H1 (cell line): ENCODE results near the gene SCAPER. TPM values are rescaled to one million over a fixed set of nuclear protein-coding genes. Genes with fewer than 3 reads are reported as not detected.

Experiments used
- CTCF ChIA-PET: fragments of 300-600 bp; sonication (Branson Sonifier 250); formaldehyde crosslinking; loops from one replicate; lab custom pipeline; 2021; ENCODE audit not compliant: partially characterized antibody; lab: Charles Lee
- POLR2A ChIA-PET: fragments of 300-600 bp; sonication (Branson Sonifier 250); formaldehyde crosslinking; loops from one replicate; lab custom pipeline; 2021; ENCODE audit warnings: inconsistent platforms; ENCODE audit not compliant: partially characterized antibody; lab: Charles Lee
- DNase-seq, 2 experiments: peaks; one replicate each; pipeline versions ENCODE4 v3.0.0 to v3.0.0-alpha.2; 2010 to 2022; ENCODE audit warnings: low spot score in 2 of 2, low read depth in 1 of 2, mixed read lengths in 1 of 2
- FAIRE-seq: peaks from 2 replicates; lab custom pipeline; 2011; peaks lifted over from hg19 to GRCh38; lab: Jason Lieb, UNC
- H2AFZ ChIP-seq: 2 replicates; pipeline ENCODE4 v1.8.1; 2012; ENCODE audit warnings: low read length, inconsistent platforms
- H2AK5ac ChIP-seq: 2 replicates; pipeline ENCODE4 v1.6.1; 2013; ENCODE audit warnings: low read depth, low read length
- H2BK120ac ChIP-seq: replicated peaks from 2 replicates; pipeline ENCODE3; 2013; ENCODE audit warnings: low read depth, low read length, inconsistent platforms
- H2BK12ac ChIP-seq: 2 replicates; pipeline ENCODE4 v1.6.1; 2013; ENCODE audit warnings: low read depth, low read length
- H2BK15ac ChIP-seq: 2 replicates; pipeline ENCODE4 v1.6.1; 2013; ENCODE audit warnings: low read length
- H2BK20ac ChIP-seq: 2 replicates; pipeline ENCODE4 v1.6.1; 2013; ENCODE audit warnings: low read length
- H2BK5ac ChIP-seq: 2 replicates; pipeline ENCODE4 v1.6.1; 2013; ENCODE audit warnings: low read depth, low read length
- H3K14ac ChIP-seq: 2 replicates; pipeline ENCODE4 v1.6.1; 2013; ENCODE audit warnings: inconsistent platforms; ENCODE audit not compliant: insufficient read length
- H3K18ac ChIP-seq: 2 replicates; pipeline ENCODE4 v1.6.1; 2013; ENCODE audit warnings: low read length; ENCODE audit errors: extremely low read depth
- H3K23ac ChIP-seq: 2 replicates; pipeline ENCODE4 v1.6.1; 2013; ENCODE audit warnings: inconsistent platforms; ENCODE audit not compliant: insufficient read length
- H3K23me2 ChIP-seq: 2 replicates; pipeline ENCODE4 v1.6.1; 2013; ENCODE audit warnings: low read depth, low read length
- H3K27ac ChIP-seq: 2 replicates; pipeline ENCODE4 v1.6.1; 2011; ENCODE audit warnings: low read depth, low read length, inconsistent platforms
- H3K27me3 ChIP-seq, 4 experiments: replicated peaks in 1 of 4; 1 replicate in 1 of 4; 2 replicates in 3 of 4; pipeline versions ENCODE4 v1.6.1 to v1.8.1; 2011 to 2013; ENCODE audit warnings: low read length in 3 of 4, mild to moderate bottlenecking in 3 of 4, inconsistent platforms in 2 of 4, mixed read lengths in 2 of 4, moderate library complexity in 1 of 4; ENCODE audit not compliant: control insufficient read depth in 3 of 4, insufficient read depth in 3 of 4; ENCODE audit errors: extremely low read depth in 1 of 4
- H3K36me3 ChIP-seq, 4 experiments: 2 replicates each; pipeline versions ENCODE4 v1.6.1 to v1.8.1; 2011 to 2013; ENCODE audit warnings: mild to moderate bottlenecking in 4 of 4, low read length in 3 of 4, moderate library complexity in 2 of 4, control low read depth in 1 of 4, inconsistent platforms in 1 of 4; ENCODE audit not compliant: insufficient read depth in 4 of 4, control insufficient read depth in 2 of 4
- H3K4ac ChIP-seq: replicated peaks from 2 replicates; pipeline ENCODE3; 2013; ENCODE audit warnings: low read length, low read depth, mixed read lengths, inconsistent platforms; ENCODE audit not compliant: insufficient read length
- H3K4me1 ChIP-seq, 4 experiments: replicated peaks in 1 of 4; 1 replicate in 1 of 4; 2 replicates in 3 of 4; pipeline versions ENCODE4 v1.6.1 to v1.8.1; 2011 to 2013; ENCODE audit warnings: low read length in 3 of 4, inconsistent platforms in 2 of 4, mixed read lengths in 1 of 4; ENCODE audit not compliant: insufficient read depth in 4 of 4, control insufficient read depth in 3 of 4
- H3K4me2 ChIP-seq, 2 experiments: 2 replicates each; pipeline versions ENCODE4 v1.6.1 to v1.8.1; 2011 to 2013; ENCODE audit warnings: low read depth in 2 of 2, low read length in 2 of 2, control low read depth in 1 of 2, inconsistent platforms in 1 of 2, mild to moderate bottlenecking in 1 of 2; ENCODE audit not compliant: insufficient read depth in 1 of 2
- H3K4me3 ChIP-seq, 4 experiments: fragments of 200-600, 300-600 bp in 1 of 4; sonication (generic), shearing (Covaris generic), sonication (Bioruptor Twin) in 1 of 4; 2 replicates each; pipeline versions ENCODE4 v1.5.1 to v1.8.1; 2011 to 2016; ENCODE audit warnings: low read length in 4 of 4, low read depth in 3 of 4, control low read depth in 2 of 4, inconsistent platforms in 2 of 4, mild to moderate bottlenecking in 2 of 4, mixed read lengths in 1 of 4, moderate library complexity in 1 of 4; ENCODE audit not compliant: insufficient read depth in 2 of 4; ENCODE audit errors: extremely low read depth in 1 of 4
- H3K56ac ChIP-seq: replicated peaks from 2 replicates; pipeline ENCODE3; 2013; ENCODE audit warnings: low read depth, mild to moderate bottlenecking, mixed read lengths, low read length, inconsistent platforms; ENCODE audit not compliant: insufficient read length
- H3K79me1 ChIP-seq: 2 replicates; pipeline ENCODE4 v1.6.1; 2013; ENCODE audit warnings: low read depth, low read length, control low read depth
- H3K79me2 ChIP-seq, 2 experiments: 2 replicates each; pipeline versions ENCODE4 v1.6.1 to v1.8.1; 2012 to 2013; ENCODE audit warnings: low read length in 2 of 2, mild to moderate bottlenecking in 2 of 2, inconsistent platforms in 1 of 2; ENCODE audit not compliant: insufficient read depth in 2 of 2, control insufficient read depth in 1 of 2
- H3K9ac ChIP-seq, 4 experiments: replicated peaks in 1 of 4; 1 replicate in 1 of 4; 2 replicates in 3 of 4; pipeline versions ENCODE4 v1.6.1 to v1.8.1; 2011 to 2013; ENCODE audit warnings: low read depth in 3 of 4, low read length in 3 of 4, control low read depth in 2 of 4, mild to moderate bottlenecking in 2 of 4, moderate library complexity in 2 of 4, inconsistent platforms in 1 of 4; ENCODE audit errors: extremely low read depth in 1 of 4
- H3K9me3 ChIP-seq, 2 experiments: 2 replicates each; pipeline versions ENCODE4 v1.6.1 to v1.8.1; 2012 to 2013; ENCODE audit warnings: mild to moderate bottlenecking in 2 of 2, moderate library complexity in 2 of 2, control low read depth in 1 of 2, inconsistent platforms in 1 of 2, low read depth in 1 of 2, low read length in 1 of 2, mixed read lengths in 1 of 2; ENCODE audit not compliant: insufficient read depth in 2 of 2
- H4K20me1 ChIP-seq, 2 experiments: replicated peaks in 1 of 2; 2 replicates each; pipeline versions ENCODE3 to v1.8.1; 2011 to 2013; ENCODE audit warnings: inconsistent platforms in 2 of 2, low read length in 2 of 2, mild to moderate bottlenecking in 1 of 2; ENCODE audit not compliant: insufficient read depth in 2 of 2, control insufficient read depth in 1 of 2
- H4K5ac ChIP-seq: 2 replicates; pipeline ENCODE4 v1.6.1; 2013; ENCODE audit warnings: low read length, low read depth, mixed read lengths, inconsistent platforms; ENCODE audit not compliant: insufficient read length
- H4K8ac ChIP-seq: 2 replicates; pipeline ENCODE4 v1.8.0; 2013; ENCODE audit warnings: mild to moderate bottlenecking, moderate library complexity, low read length, inconsistent platforms; ENCODE audit not compliant: insufficient read depth; ENCODE audit errors: extremely low read depth
- H4K91ac ChIP-seq: replicated peaks from 2 replicates; pipeline ENCODE3; 2013; ENCODE audit warnings: low read length, mixed read lengths, inconsistent platforms; ENCODE audit not compliant: insufficient read length
- BCL11A ChIP-seq, 2 experiments: IDR thresholded peaks; one replicate each; pipeline ENCODE4 v1.6.1; 2011; ENCODE audit warnings: low read depth in 2 of 2, low read length in 2 of 2, mild to moderate bottlenecking in 2 of 2
- CEBPB ChIP-seq: IDR thresholded peaks from 2 replicates; pipeline ENCODE4 v1.6.1; 2012; ENCODE audit warnings: low read depth, low read length
- CHD1 ChIP-seq: IDR thresholded peaks from 2 replicates; pipeline ENCODE4 v1.6.1; 2012; ENCODE audit warnings: low read depth, low read length, improper control_type of control experiment
- KDM1A ChIP-seq: fragments of 200-600, 300-600 bp; sonication (generic); IDR thresholded peaks from 2 replicates; pipeline ENCODE4 v1.7.1; 2016; ENCODE audit warnings: mild to moderate bottlenecking, low read length, borderline replicate concordance
- MAFK ChIP-seq: IDR thresholded peaks from 2 replicates; pipeline ENCODE4 v1.6.1; 2012; ENCODE audit warnings: low read depth, mild to moderate bottlenecking, improper control_type of control experiment, low read length
- NANOG ChIP-seq: IDR thresholded peaks from 2 replicates; pipeline ENCODE4 v1.6.1; 2011; ENCODE audit warnings: low read length, low read depth, mild to moderate bottlenecking, inconsistent platforms; ENCODE audit not compliant: insufficient read depth, poor library complexity, severe bottlenecking
- PHF8 ChIP-seq: fragments of 200-600 bp; sonication (generic); conservative IDR thresholded peaks from 2 replicates; pipeline ENCODE4 v1.7.1; 2012; ENCODE audit warnings: low read depth, mild to moderate bottlenecking, inconsistent platforms, low read length, moderate library complexity
- POLR2A ChIP-seq, 2 experiments: IDR thresholded peaks; 1 replicate in 1 of 2; 2 replicates in 1 of 2; pipeline ENCODE4 v1.6.1; 2011; ENCODE audit warnings: low read depth in 2 of 2, low read length in 2 of 2, mild to moderate bottlenecking in 2 of 2; ENCODE audit errors: control extremely low read depth in 1 of 2
- RNF2 ChIP-seq: fragments of 200-900, 300-1000 bp; sonication (generic); IDR thresholded peaks from 2 replicates; pipeline ENCODE4 v1.7.1; 2016; ENCODE audit warnings: borderline replicate concordance, low read depth, mild to moderate bottlenecking, antibody characterized with exemption, low read length; ENCODE audit not compliant: poor library complexity, severe bottlenecking; ENCODE audit errors: missing control alignments
- RXRA ChIP-seq: IDR thresholded peaks from 2 replicates; pipeline ENCODE4 v1.6.1; 2011; ENCODE audit warnings: low read depth, mild to moderate bottlenecking, low read length, moderate library complexity; ENCODE audit not compliant: insufficient read depth
- SP1 ChIP-seq: IDR thresholded peaks from 2 replicates; pipeline ENCODE4 v1.6.1; 2011; ENCODE audit warnings: low read depth, low read length
- TAF1 ChIP-seq: IDR thresholded peaks from 2 replicates; pipeline ENCODE4 v1.6.1; 2011; ENCODE audit warnings: mild to moderate bottlenecking, low read depth, low read length
- TAF7 ChIP-seq: optimal IDR thresholded peaks from 2 replicates; pipeline ENCODE3; 2011; ENCODE audit warnings: low read depth, mild to moderate bottlenecking, inconsistent platforms, low read length, moderate library complexity, borderline replicate concordance
- USF2 ChIP-seq: IDR thresholded peaks from 2 replicates; pipeline ENCODE4 v1.6.1; 2011; ENCODE audit warnings: low read length, improper control_type of control experiment
- WGBS, 2 experiments: shearing (Covaris generic) in 1 of 2; methylation state at CpG; one replicate each; pipeline versions ENCODE4 v1.1.6 to v1.1.7; 2013 to 2015; ENCODE audit warnings: low lambda C conversion rate in 2 of 2, mixed read lengths in 2 of 2, inconsistent platforms in 1 of 2, low coverage in 1 of 2, missing lambda C conversion rate in 1 of 2; ENCODE audit not compliant: insufficient replicate concordance in 2 of 2, insufficient coverage in 1 of 2, insufficient read length in 1 of 2; ENCODE audit errors: extremely low coverage in 1 of 2, missing lambda C conversion rate in 1 of 2; 5-methylcytosine and 5-hydroxymethylcytosine counted together
- polyA plus RNA-seq, 7 experiments: library from polyadenylated mRNA; depleted of rRNA in 3 of 7; stranded (reverse) in 5 of 7; unstranded in 2 of 7; fragments of >200 nt in 5 of 7; fragments of 200-250 nt in 2 of 7; gene quantifications; 1 replicate in 5 of 7; 2 replicates in 1 of 7; 4 replicates in 1 of 7; pipeline versions ENCODE4 v1.2.1 to v1.2.3, GENCODE V29; 2011 to 2013; ENCODE audit warnings: missing spikeins in 2 of 7, mixed read lengths in 2 of 7
- total RNA-seq: library from RNA; stranded (reverse); fragmentation: NEBNext Ultra II Directional; extraction: Animal tissue kit (Norgen Biotek cat#: 25700); gene quantifications from 2 replicates; pipeline ENCODE4 v1.2.1, GENCODE V29; 2021

SCAPER gene
- total and polyA plus RNA-seq, 2 of the 8 experiments (the other 6 are each of a cell fraction or from before 2014, with no cell fraction given): 1.6 to 6.8 TPM

GRCh38 chr15:76566276-76566675 is 338.9 kb downstream of the SCAPER start:
- WGBS, 2 experiments: 85% methylated on average over 2 of the region's 2 CpGs; no CpG with 5 or more reads in 1 of the 2 experiments
- Histone ChIP-seq H3K14ac (no peak overlapping the region), H2BK12ac (no peak overlapping the region), H3K36me3 (no peaks in the 10 kb centered on the region), H4K20me1 (no peaks in the 10 kb centered on the region), H4K8ac (no peak overlapping the region), H3K4me3 (no peak overlapping the region), H3K9me3 (0 out of 4 replicates have a peak, but pooled peaks cover 0 to 5% of the 10 kb centered on the region in 2 experiments), H3K4me1 (peaks cover 0 to 5% (median 1%) of the 10 kb centered on the region in 4 experiments; a peak in 1 of 7 replicates), H3K79me2 (no peaks in the 10 kb centered on the region), H3K27ac (no peak overlapping the region), H3K56ac (no peak overlapping the region), H3K79me1 (no peaks in the 10 kb centered on the region), H2BK15ac (no peak overlapping the region), H3K23ac (no peak overlapping the region), H4K91ac (no peak overlapping the region), H3K4me2 (no peak overlapping the region), H3K4ac (no peak overlapping the region), H2BK20ac (no peak overlapping the region), H2AFZ (no peak overlapping the region), H2BK5ac (no peak overlapping the region), H2BK120ac (no peak overlapping the region), H3K18ac (no peak overlapping the region), H4K5ac (no peak overlapping the region), H3K27me3 (no peaks in the 10 kb centered on the region), H3K9ac (no peak overlapping the region), H3K23me2 (no peaks in the 10 kb centered on the region), H2AK5ac (no peak overlapping the region)
- FAIRE-seq (no peak), DNase-seq (no peak)
- POLR2A ChIA-PET: no interaction called here
- CTCF ChIA-PET: no interaction called here
- TF ChIP-seq CHD1: no peak
- no peak for TF ChIP-seq RNF2
- TF ChIP-seq MAFK: no peak
- TF ChIP-seq BCL11A (IDR thresholded peaks at IDR 0.05; ENCODE audit: low read depth in 2 of 2, low read length in 2 of 2): no peak
- TF ChIP-seq TAF7: no peak
- TF ChIP-seq KDM1A: no peak
- TF ChIP-seq NANOG: no peak
- TF ChIP-seq PHF8: no peak
- TF ChIP-seq SP1: no peak
- TF ChIP-seq RXRA: no peak
- no peak for TF ChIP-seq USF2
- TF ChIP-seq TAF1: no peak
- TF ChIP-seq CEBPB: no peak
- TF ChIP-seq POLR2A (IDR thresholded peaks at IDR 0.05; ENCODE audit: control extremely low read depth in 1 of 2, low read depth in 2 of 2, low read length in 2 of 2): no peak
